Measurements from ENCODE around the gene GRIP2.

GRIP2 gene

DNA sequence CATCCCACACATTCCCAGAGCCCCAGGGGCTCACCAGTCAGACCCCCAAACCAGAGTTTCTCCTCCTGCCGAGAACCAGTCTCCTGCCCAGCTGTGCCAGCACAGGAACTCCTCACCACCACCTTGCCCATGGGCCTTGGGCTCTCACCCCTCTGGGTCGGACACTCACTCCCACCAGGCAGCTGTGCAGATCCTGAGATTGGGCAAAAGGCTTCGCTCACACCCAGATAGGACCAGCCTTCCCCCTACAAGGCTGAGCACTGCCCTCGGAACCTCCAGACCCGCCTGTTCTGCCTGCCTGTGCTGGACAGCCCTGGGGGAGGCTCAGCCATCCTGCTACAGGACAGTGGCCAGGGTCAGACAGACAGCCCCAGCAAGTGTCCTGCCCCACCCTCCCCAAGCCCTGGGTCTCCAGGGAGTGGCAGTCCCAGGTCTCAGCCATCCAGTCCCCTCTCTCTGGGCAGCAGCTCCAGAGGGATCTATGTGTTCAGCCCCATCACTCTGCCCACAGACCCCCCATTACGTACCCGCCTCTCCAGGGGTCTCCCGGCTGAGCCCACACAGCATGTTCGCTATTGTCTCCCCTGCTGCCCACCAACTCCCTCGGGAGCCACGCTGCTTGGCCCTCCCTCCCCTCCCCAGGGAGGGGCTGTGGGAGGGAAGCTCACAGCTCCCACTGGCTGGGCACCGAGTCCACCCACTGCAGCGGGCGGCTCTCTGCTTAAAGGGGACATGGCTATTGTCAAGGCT, at the start of gene GRIP2:
GRIP2 (minus strand) TSS at position 601 of the 750 bp plus-strand sequence; CDS start at position 567, 34 bp downstream.
- DNase-seq, result no peak

- DNase-seq, result no peak
Measured at GRCh38 chr3:14588425-14589112, 48.4 kb upstream of the GRIP2 start.

- peak; percentile 81 for DNase-seq
Measured at GRCh38 chr3:14587740-14588360, 47.7 kb upstream of the GRIP2 start.

DNA sequence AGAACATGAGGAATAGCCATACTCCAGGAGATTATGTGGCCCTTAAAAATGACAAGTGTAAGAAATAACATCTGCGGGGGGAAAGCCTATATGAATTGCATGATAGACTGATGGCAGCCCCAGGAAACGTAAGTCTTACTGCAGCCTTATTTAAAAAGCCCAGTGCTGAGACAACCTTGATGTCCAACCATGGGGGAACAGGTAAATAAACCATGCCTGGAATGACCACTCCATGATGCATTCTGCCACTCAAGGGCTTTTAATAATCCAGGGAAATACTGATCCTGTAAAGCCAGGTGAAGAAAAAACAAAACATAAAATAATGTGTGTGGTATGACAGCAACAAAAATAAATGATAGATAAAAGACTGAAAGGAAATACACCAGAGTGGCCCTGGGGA, 46.5 kb upstream of the GRIP2 start:
- no peak for DNase-seq

DNA sequence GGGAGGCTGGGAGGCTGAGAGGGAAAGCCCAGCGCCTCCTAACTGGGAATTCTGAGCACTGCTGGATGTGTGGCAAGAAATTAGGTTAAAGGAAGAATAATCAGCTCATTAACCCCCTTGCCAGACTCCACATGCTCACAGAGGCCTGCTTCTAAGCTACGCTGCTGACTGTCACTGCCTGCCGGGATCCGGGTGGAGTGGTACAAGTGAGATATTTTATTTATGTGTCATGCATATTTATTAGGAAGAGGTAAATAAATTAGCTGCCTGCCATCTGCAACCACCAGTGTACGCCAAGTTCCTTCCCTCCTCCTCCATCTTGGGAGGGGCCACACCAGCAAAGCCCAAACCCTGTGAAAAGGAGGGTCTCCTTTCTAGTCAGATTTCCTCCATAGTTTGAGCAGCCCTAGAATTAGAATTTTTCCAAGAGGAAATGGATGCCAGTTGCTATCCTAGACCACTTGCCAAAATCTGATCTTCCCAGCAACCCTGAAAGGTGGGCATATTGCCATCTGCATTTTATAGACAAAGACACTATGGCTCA, 43.5 kb upstream of the GRIP2 start:
- DNase-seq, result peak; percentile 29

DNA sequence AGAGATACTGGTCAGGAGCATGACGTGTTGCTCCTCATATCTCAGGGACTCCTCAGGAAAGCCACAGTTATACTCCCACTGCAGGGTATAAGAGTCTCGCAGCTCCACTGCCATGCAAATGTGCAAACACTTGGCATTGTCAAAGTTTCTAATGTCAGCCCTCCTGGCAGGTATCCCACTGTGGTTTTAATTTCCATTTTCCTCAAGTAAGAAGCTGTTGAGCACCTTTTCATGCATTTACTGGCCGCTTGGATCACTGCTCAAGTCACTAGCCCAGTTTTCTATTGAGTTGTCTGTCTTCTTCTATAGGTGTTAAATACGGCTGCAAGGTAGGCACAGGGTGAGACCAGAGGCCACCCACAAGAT, 41.9 kb upstream of the GRIP2 start:
- DNase-seq, result no peak

DNA sequence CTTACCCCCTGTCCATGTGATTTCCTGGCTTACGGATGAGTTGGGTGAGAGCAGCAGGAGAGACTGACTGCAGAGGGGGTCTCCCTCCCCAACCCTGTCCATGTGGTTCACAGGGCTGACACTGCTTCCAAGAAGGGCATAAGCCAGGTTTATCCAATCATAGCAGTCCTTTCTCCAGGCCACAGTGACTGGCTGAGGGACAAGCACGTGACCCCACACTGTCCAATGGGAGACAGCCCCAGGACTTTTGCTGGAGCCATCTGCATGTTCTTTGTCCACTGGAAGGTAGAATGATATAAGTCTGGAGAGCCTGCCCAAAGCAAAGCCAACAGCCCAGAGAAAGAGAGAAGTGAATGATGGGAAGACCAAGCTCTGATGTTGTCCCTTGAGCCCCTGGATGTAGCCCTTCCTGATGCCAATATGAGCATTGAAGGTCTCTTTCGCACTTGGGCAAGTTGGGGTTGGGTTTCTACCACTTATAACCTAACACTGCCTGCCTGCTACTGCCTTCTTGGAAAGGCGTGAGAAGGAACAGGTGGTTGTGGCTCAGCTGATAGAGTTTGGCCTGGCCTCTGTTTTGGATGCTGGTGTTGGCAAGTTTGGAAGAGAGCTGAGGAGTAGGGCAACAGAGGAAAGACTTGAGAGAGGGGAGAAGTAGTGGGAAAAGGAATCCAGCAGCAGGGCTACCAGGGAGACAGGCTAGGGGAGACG, 41.3 kb upstream of the GRIP2 start:
- DNase-seq, result no peak

DNA sequence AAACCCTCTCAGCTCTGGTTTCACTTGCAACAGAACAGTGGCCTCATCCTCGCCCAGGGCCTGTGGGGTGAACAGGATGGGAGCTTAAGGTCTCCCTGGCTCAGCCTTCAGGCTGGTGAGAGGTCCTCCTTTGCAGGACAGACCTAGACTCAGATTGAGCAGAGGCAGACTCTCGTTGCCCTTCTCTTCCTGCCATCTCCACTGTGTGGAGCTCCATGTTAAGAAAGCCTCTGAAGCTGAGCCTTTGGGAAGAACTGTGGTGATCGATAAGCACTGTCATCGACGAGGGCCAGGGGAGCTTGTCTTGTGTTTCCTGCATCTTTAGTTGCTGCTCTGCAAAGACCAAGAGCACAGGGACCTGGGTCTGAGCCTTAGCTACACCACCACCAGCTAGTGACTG, 37.8 kb upstream of the GRIP2 start:
- DNase-seq, result no peak

DNA sequence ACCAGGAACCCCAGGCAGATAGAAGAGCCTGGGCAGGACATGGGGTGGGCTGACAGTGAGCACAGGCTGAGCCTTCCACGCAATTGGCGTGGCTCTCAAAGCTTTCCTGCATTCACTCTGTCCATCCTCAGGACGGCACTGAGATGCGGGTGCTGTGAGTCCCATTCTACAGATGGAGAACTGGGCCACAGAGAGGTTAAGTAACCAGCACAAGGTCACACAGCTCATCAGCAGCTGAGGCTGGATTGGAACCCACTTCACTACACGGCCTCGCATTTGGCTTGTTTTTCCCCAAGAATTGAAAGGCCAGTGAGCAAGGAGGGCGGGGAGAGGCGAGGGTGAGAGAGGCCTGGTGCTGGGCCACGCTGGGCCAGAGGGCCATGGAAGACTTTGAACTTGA, 36.0 kb upstream of the GRIP2 start:
- DNase-seq, result no peak

DNA sequence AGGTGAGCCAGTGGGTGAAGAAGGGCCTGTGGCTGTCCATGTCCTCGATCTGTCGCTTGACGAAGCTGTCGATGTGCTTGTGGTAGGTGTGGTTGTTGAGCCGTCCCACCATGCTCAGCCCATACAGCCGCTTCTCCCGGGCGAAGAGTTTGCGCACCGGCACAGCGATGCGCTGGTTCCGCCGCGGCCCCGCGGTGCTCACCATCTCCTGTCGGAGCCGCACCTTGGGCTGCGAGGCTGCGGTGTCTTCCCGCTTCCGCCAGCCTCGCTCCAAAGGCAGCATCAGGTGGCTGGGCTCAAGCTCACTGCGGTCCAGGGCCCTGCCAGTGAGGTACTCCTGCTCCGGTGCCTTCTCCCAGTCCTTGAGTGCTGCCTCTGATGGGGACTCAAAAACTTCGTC, 34.0 kb upstream of the GRIP2 start:
- no peak for DNase-seq

DNA sequence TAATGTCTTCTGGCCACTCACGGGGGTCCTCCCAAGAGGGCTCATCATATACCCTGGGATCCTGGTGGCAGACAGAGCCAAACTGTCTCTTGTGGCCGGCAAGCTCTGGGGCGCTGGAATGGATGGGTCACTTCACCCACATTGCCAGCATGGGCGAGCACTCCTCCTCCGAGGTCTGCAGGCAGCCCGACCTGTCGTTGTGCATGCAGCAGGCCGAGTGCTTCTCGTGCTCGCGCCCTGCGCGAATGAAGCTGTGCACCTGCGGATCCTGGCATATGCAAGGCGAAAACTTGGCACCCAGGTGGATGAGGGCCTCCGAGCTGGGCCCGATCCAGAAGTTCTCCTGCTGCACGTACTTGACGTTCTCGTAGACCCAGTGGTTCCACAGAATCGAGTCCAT, 33.6 kb upstream of the GRIP2 start:
- no peak for DNase-seq

GRCh38 chr3:14570864-14571263, 30.7 kb upstream of the GRIP2 start:
- DNase-seq, result no peak

DNA sequence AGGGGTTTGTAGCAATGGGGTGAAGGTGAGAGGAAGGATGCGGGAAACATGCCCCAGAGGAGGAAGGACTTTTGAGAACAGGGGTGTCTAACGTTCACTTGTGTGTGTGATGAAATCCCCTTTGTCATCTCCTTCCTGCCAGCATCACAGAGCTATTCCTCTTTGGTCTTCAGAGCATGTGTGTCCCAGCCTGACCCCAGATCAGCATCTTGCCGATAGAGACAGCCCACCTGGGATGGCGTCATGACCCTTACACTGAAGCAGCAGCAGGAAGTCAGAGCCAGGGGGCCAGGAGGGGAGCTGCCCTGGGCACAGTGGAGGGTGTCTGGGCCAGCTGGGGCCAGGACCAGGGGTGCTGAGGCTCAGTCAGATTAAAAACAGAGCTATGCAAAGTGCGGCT, 29.9 kb upstream of the GRIP2 start:
- no peak for DNase-seq

- DNase-seq, result no peak
Measured at GRCh38 chr3:14569474-14570000, 29.4 kb upstream of the GRIP2 start.

GRCh38 chr3:14568269-14568668, 28.1 kb upstream of the GRIP2 start:
- DNase-seq, result no peak

DNA sequence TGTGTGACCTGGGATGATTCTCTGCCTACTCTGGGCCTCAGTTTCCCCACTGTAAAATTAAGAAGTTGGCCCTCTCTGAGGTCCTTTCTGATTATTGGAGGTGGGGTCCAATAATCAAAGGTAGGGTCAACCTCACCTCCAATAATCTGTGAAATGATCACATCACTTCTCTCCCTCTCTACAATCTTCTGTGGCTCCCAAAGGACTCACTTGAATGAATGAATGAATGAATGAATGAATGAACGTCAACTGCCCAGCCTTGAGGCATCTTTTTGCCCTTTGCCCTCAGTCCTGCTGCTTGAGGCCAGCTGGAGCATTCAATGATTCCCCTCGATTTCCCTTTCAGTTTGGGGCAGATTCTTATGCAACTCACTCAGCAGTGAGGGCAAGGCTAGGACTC, 26.7 kb upstream of the GRIP2 start:
- no peak for DNase-seq

DNA sequence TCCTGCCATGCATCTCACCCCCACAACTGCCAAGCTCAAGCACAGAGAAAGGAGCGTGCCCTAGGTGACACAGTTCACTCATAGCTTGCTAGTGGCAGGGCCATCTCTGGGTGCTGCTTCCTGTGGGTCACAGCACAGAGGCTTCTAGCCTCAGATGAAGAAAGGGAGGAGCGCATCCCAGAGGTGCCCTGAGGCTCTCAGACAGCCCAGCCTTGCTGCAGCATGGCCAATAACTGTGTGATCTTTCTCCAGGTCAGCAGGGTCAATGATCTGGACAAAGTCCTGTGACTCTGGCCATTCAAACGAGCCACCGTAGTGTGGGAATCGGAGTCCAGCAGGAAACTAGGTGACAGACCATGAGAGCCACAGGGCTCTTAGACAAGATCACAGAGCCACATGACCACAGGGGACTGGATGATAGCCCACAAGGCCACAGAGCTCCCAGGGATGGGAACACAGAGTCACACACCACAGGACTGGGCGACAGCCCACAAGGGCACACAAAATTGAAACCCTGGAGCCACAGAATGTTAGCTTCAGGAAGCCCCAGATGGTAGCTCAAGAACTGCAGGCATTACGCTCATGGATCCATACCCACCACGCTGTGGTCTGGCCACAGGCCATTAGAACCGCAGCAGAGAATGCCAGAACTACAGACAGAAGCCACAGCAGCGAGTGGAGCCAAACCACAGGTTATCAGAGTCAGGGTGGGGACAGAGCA, 25.9 kb upstream of the GRIP2 start:
- peak; percentile 59 for DNase-seq

- no peak for DNase-seq
Measured at GRCh38 chr3:14564741-14565140, 24.6 kb upstream of the GRIP2 start.

- DNase-seq, result no peak
Measured at GRCh38 chr3:14563946-14564539, 23.9 kb upstream of the GRIP2 start.

- no peak for DNase-seq
Measured at GRCh38 chr3:14562121-14562890, 22.2 kb upstream of the GRIP2 start.

All from EL (cell line).